HG03175 (cell line): ENCODE results near the gene ZDBF2.
"Not testable (repeated sequence)": the region's sequence is repeated elsewhere in the genome, so short reads cannot be mapped to it uniquely, and the experiment has no call there.

Experiments used
- ATAC-seq: cut with Tn5 transposase; IDR thresholded peaks from one replicate; pipeline ENCODE4 v1.9.1; 2021; ENCODE audit warnings: mild to moderate bottlenecking, moderate library complexity; ENCODE audit not compliant: unreplicated experiment

ZDBF2 gene

DNA sequence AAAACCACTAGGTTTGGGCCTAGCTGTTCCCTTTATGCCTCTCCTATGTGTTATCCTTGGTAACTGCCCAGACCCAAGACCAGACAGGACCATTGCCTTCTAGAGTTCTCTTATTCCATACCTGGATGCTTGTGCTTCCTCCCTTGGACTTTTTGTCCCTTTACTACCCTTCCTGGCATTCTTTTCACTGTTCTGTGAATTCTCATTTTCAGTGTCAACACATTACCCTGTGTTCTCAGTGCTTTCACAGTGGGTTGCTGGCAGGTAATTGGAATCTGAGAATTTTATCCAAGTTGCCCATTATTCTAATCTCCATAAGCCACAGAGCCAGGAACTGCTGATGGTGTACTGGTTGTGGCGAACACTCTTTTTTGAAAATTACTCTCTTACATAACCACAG, 41.7 kb downstream of the ZDBF2 start:
- no peak for ATAC-seq

DNA sequence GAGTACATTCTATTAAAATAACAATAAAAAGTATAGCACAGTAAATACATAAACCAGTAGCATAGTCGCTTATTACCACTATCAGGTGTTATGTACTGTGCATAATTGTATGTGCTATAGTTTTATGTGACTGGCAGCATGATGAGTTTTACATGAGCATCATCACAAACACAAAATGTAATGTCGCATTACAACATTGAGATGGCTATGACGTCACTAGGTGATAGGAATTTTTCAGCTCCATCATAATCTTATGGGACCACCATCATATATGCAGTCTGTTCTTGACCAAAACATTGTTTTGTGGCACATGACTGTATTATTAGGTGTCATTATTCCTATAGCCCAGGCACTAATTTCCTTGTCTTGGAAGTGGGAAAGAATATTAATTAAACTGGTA, 48.6 kb downstream of the ZDBF2 start:
- ATAC-seq, result no peak

DNA sequence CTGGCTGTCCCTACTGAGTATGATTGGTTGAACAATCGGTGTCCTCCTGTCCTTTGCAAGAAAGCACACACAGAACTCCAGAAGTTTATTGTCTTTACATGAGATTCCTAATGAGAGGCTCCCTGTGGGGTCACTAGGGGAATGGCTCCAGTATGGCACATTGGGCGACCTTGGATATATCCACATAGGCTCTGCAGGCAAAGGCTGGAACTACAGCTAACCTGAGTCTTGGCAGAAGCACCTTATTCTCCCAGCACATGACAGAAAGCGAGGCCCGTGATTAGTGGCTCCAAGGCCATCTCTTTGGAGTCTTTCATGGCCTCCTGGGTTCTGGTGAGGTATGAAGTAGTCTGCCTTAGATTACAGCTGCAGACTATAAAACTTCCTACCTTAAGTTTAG, 49.0 kb downstream of the ZDBF2 start:
- no peak for ATAC-seq

DNA sequence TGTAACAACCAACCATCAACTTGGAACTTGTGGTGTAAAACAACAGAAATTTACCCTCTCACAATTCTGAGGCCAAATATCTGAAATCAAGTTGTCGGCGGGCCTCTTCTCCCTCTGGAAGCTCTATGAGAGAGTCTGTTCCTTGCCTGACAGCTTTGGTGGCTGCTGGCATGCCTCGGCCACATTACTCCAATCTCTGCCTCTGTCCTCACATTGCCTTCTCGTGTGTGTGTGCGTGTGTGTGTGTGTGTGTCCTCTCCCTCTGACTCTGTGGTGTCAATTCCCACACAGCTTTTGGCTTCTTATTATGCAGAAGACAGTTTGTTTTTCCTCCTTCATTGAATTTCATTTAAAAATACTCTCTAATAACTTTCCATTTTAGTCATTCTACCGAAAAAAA, 50.4 kb downstream of the ZDBF2 start:
- ATAC-seq, result no peak

DNA sequence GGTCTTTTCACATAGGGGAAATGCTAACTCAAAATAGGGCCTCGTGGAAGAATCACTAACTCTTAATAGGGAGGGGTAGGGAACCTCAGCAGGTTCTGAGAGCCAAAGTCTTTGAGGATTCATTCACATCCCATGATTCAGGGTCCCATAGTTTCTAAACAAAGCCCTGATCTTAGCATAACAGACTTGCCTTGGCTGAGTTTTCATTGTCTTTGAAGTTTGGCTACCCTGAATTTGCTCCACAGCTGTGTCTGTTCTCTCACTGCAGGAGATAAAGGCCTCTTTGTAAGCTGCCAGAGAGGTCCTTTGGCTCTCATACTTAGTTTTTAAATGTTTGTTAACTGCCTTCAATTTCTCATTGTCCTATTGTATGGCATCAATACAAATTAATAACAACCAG, 54.5 kb downstream of the ZDBF2 start:
- ATAC-seq, result no peak

DNA sequence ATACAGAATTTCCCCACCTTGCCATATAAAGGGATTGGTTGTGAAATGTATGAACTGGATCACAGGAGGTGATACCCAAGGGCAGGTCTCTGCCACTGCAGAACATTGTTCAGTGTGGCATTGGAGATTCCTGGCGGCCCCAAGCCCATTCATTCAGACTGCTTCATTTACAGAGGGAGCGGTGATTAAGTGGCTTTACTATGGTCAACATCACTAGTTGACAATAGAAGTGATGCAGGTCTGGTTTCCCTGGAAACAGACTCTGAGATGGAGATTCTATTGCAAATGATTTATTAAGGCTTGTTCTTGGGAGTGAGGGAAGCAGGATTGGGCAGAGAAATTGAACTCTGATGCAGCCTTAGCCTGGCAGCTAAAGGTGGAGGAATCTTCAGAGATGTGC, 62.4 kb downstream of the ZDBF2 start:
- ATAC-seq, result no peak

DNA sequence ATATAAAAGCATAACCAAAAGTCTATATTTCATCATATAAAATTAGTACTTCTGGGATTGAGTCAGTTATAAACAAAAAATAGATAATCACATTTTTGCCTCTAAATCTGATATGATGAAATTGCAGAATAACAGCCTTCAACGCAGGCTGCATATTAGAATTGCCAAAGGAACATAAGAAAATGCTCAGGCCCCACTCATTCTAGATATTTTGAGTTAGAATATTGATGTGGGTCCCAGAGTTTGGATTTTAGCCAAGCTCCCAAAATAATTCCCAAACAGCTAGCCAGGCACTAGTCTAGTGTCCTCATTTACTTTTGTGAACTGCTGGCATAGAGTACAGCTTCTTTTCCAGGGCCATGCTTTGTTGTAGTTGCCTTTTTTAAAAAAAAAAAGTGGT, 63.5 kb downstream of the ZDBF2 start:
- no peak for ATAC-seq

DNA sequence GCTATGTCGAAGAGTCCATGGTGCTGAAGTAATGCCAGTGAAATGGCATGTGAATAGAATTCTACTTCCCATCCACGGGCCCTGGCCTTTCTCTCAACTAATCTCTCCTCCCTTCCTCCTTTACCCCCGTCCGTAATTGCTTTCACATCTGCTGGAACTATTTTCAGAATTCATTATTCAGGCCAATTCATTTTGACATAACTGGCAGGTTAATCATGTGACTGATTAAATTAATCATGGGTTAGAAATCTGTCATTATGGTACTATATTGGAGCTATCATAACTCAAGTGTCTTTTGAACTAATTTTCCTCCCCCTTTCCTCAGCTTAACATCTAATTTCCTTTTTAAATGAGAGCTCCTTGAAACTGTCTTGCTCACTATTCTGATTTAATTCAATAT, 66.9 kb downstream of the ZDBF2 start:
- ATAC-seq, result no peak

DNA sequence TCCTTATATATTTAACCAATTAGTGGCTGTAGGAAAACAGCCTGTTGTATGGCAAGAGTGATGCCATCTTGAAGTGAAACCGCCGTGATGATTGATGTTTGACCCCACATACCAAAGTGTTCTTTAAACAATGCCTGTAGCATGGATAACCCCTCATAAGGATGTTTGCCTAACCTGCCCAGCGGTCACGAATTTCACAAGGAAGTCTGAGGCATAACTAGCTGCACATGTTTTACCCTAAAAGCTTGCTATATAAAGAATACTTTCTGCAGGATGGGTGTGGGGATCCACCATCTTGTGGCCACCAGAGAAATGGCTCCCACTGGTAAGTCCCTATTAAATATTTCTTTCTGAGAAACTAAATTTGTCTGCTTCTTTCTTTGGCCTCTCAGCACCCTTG, 68.7 kb downstream of the ZDBF2 start:
- no peak for ATAC-seq

DNA sequence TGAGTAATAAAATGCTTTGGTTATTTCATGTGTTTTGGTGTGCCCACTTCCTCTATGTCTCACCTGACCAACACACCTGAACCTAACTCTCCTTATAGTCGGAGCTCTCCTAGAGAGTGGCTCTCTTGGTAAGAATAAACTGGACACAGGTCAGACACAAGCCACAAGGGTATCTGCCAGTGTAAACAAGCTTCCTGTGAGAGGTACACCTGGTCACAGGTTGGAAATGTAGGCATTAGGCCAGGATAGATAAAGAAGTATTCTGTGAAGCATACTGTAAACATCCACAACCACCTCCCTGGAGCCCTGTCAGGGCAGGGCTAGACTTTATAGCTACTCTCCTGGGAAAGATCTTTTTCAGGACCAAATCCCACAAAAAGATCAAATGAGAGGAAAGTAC, 69.4 kb downstream of the ZDBF2 start:
- ATAC-seq, result no peak

DNA sequence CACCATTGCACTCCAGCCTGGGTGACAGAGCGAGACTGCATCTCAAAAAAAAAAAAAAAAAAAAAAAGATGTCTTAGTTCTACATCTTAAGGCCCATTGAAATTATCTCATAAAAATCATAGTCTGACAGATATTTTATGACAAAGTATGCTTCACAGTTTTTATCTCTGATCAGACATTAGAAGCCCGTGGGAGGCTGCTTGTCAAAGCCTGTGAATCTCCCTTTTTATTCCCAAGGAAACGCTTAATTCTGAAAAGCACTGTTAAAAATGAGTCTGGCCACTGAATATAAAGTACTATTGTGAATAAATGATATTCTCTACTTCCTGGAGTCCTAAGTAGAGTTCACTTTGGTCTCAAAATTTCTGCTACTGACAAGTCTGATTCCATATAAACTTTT, 71.1 kb downstream of the ZDBF2 start:
- no peak for ATAC-seq

DNA sequence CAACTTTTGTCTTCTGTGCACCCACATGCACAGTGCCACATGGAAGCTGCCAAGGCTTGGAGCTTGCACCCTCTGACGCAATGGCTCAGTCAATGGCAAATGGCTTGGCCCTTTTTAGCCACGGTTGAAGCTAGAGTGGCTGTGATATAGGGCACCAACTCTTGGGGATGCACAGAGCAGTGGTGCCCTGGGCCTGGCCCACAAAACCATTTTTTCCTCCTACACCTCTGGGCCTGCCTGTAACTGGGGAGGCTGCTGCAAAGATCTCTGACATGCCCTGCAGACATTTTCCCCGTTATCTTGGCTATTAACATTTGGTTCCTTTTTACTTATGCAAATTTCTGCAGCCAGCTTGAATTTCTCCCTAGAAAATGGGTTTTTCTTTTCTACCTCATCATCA, 74.9 kb downstream of the ZDBF2 start:
- ATAC-seq, result no peak

DNA sequence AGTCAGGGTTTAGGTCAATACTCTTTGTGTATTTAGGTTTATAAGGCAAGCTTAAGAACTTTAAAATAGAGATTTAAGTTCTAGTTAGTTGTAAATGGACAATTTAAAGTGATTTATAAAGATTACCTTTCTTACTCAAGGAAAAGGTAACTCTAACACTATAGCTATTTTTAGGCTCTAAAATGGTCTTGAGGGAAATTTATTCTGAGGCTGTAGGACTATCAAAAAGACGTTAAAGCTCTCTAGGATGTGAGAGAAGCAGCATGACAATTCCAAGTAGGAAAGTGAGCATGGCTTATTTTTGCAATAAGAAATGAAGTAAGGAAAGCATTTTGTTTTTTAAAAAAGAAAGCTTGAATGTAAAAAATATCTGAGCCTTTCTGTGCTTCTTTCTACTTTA, 78.1 kb downstream of the ZDBF2 start:
- ATAC-seq, result no peak

DNA sequence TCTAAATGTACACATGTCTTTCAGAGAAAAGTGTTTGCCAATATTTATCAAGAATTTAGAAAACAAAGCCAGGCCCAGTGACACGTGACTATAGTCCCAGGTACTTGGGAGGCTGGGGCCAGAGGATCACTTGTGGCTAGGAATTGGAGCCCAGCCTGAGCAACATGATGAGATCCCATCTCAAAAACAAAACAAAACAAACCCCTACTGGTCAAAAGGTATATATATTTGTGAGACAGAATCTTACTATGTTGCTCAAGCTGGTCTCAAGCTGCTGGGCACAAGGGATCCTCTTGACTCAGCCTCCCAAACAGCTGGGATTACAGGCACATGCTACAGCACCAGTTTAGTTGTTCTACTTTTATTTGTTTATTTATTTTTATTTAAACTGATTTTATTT, 79.2 kb downstream of the ZDBF2 start:
- ATAC-seq, result peak; percentile 72

DNA sequence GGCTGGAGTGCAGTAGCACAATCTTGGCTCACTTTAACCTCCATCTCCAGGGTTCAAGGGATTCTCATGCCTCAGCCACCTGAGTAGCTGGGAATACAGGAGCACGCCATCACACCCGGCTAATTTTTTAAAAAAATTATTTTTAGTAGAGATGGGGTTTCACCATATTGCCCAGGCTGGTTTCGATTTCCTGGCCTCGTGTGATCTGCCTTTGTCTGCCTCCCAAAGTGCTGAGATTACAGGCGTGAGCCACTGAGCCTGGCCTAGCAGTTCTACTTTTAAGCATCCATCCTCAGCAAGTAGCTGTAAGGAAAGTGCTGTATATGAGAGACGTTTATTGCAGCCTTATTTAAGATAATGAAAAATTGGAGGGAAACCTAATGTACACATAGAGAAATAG, 79.7 kb downstream of the ZDBF2 start:
- peak; percentile 50 for ATAC-seq

DNA sequence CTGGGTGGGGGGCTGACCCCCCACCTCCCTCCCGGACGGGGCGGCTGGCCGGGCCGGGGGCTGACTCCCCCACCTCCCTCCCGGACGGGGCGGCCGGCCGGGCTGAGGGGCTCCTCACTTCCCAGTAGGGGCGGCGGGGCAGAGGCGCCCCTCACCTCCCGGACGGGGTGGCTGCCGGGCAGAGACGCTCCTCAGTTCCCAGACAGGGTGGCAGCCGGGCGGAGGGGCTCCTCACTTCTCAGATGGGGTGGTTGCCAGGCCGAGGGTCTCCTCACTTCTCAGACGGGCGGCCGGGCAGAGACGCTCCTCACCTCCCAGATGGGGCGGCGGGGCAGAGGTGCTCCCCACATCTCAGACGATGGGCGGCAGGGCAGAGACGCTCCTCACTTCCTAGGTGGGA, 82.4 kb downstream of the ZDBF2 start:
- not testable (repeated sequence) for ATAC-seq

DNA sequence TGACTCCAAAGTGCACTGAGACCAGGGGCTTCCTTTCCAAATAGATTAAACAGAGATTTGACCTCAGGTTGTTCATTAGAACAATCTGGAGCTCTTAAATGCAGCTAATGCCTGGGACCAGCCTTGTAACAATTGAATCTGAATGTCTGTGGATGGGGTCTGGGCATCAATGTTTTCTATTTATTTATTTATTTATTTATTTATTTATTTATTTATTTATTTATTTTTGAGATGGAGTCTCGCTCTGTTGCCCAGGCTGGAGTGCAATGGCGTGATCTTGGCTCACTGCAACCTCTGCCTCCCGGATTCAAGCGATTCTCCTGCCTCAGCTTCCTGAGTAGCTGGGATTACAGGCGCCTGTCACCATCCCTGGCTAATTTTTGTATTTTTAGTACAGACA, 86.4 kb downstream of the ZDBF2 start:
- ATAC-seq, result not testable (repeated sequence)

DNA sequence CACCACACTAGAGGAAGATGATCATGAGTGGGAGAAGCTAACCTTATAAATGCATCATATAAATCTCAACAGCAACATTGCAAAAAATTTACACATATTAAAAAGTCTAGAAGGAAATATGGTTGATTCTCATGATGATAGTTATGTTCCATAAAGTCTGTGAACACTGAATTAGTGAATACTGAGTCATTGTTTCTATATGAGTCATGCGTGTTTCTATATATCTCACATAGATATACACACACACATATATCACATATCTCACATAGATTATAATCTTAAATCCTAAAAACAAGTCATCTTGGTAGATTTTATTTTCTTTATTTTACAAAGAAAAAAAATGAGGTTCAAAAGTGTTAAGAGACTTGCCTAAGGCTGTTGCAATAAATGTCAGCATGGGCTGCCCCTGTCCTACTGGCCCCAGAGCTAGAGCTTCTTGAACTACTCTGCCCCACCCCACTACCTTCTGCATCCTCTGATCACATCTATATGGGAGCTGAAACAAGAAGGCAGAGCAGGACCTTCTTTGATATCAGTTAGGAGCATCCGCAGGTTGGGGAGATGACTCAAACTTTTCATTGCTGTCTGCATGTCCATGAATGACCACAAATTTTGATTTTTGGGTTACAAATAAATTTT, 87.1 kb downstream of the ZDBF2 start:
- peak; percentile 93 for ATAC-seq
